ENCODE measurements around the gene MAX.

Gene MAX, protein sequence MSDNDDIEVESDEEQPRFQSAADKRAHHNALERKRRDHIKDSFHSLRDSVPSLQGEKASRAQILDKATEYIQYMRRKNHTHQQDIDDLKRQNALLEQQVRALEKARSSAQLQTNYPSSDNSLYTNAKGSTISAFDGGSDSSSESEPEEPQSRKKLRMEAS

DNA sequence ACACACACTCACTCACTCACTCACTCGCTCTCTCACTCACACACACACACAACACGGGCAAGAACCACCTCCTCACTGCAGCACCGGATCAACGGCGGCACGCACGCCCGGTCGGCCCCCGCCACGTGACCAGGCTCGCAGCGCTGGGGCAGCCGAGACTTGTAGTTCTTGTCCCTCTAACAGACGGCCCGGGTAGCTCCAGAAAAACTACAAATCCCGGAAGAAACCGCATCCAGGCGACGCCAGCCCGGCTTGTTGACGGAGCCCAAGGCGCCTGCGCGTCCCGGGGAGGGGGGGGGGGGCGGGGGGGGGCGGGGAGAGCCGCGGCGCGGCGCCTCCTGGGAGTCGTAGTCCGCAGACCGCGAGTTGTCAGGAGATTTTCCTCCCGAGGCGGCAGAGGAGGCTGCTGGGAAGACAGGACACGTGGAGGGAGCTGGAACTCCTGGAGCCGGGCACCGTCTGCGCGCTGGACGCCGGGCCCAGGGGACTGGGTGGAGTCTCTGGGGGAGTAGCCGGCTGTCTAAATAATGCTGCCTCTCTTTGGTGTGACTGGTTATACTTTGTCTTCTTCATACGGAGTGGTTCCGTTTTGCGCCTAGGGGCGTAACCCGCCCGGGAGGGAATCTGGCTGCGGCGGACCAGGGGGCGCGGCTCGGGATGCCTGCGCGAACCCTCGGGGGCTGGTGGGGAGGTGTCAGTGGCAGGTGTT is at the start of gene MAX:
Gene MAX (minus strand): TSS at position 77 of the 709 bp plus-strand sequence. CDS start 178 bp downstream, outside the sequence.
- DNase-seq (ENCODE audit: low read depth) = peak; percentile 95

DNA sequence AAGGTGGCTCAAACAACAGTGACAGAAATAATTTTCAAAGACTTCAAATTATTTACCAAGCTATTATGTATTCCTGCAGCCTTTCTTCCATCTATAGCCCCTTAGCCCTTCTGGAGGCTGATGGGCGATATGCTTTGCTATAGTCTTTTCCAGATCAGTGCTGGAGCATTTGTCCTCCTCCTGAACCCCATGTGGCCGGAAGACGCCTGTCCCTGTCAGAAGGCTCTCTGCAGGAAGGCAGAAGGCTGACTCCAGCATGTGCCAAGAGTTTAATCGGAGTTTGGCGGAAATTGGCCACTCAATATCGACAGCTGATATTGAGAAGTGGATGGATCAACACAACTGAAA is 49.3 kb upstream of the MAX start:
- DNase-seq (ENCODE audit: low read depth) = no peak

DNA sequence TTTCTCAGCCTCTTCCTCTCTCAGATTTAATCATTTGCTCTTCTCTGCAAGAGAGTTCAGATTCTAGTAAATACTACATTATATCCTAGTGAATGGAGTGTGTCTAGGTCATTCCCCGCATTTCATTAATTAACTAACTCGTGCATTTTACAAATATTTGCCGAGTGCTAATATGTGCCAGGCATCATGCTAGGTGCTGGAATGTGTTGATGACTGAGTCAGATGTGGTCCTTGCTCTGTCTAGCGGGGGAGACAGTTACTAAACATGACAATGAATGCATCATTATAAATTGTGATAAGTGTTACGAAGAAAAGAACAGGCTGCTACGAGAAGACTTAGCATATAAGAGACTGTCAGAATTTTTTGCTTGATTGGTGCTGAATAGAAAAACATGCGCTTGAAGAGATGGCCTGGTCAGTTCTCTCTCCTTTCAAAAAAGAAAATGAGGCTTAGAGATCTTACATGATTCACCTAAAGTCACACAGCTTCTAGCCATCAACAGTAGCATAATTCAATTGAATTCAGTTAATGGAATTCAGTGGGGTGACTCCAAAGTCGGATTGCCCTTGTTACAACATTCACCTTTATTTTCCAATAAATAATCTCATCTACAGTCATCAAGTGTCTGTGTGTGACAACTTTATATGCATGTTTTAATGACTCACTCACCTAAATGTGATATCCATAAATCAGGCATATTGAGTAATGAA is 48.7 kb upstream of the MAX start:
- DNase-seq (ENCODE audit: low read depth) = no peak

DNA sequence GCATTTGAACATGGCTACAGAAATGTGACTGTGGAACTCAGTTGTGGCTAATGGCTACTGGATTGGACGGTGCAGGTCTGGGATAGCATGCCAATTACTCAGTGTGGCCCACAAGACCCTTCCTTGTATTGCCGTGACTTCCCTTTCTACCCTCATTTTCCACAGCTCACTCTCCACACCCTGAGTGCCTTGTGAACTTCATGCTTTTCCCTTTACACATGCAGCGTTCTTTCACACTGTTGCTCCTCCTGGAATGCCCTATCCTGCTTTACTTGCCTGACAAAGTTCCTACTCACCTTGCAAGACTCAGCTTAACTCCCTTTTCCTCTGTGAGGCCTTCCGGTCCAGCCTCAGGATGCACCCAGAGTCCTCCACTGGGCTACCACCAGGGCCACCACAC is 46.8 kb upstream of the MAX start:
- no peak for DNase-seq (ENCODE audit: low read depth)

DNA sequence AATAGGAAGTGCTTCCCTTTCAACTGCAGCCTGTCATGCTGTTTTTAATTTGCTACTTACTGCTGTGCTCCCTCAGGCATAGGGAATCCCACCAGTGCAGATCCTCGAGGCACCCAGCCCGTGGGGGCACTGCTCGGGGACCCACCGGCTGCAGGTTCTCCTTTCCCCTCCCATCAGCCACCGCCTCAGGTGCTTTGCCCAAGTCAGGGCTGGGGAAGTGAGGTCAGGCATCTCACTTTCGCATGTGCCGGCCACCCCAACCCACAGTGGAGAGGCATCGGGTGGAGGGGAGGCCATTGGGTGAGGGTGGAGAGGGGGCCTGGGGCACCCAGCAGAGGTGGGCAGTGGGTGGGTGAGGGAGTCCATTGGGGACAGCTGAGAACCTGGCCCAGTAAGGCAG is 41.9 kb upstream of the MAX start:
- DNase-seq (ENCODE audit: low read depth) = no peak

DNA sequence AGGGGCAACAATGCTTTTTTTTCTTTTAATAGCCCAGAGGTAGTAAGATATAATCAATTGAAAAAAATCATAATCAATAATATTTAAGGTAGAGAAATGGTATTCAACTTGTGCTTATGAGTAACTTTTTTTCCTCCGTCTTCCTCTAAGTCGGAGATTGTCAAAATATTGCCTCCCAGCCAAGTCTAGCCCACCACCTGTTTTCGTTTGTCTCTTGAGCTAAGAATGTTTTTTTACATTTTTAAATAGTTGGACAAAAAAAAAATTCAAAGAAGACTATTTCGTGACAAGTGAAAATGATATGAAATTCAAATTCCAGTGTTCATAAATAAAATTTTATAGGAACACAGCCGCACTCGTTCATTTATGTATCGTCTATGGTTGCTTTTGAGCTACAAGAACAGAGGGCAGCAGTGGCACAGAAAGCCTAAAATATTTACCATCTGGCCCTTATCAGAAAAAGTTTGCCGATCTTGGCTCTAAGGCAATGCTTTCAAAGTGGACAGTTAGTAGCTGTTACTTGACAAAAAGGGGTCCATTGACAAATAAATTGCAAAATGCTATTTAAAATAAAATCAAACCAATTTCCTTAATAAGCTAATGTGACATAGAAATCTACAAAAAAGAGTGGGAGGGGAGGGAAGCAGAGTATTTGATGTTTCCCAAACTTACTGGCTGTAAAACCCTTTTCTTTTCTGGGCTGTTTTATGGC is 40.8 kb upstream of the MAX start:
- no peak for DNase-seq (ENCODE audit: low read depth)

DNA sequence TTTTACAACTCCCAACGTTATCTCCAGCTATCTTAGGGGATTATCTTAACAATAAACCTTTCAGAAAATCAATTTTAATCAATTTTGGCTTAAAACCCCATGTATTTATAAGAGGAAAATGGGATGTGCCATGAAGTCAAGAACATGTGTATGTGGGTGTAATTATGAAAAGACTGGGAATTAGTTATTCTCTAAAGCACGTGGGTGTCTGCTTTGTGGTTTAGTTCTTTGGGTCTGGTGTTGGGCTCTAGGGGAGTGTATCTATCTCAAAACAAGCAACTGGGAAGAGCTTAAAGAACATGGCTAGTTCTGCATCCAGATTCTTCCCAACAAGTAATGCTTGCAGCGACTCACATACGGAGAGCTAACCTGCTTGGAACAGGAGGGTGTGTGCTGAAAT is 40.1 kb upstream of the MAX start:
- DNase-seq (ENCODE audit: low read depth) = no peak

DNA sequence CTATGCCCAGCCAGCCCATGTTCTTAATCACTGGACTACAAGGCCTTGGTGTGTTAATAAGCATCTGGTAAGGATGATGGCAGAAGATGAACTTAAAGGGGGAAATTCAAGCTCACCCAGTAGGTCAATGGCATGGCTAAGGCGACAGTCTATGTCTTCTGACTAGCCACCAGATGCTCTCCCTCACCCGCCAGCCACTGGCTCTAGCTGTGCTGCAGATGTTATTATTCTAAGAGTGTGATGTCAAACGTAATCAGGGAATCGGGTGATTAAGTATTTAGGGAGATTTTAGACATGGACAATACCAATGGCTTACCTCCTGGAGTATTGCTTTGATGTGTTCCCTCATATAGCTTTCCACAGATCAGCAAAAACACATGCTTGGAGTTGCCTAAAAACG is 39.2 kb upstream of the MAX start:
- DNase-seq (ENCODE audit: low read depth) = no peak

DNA sequence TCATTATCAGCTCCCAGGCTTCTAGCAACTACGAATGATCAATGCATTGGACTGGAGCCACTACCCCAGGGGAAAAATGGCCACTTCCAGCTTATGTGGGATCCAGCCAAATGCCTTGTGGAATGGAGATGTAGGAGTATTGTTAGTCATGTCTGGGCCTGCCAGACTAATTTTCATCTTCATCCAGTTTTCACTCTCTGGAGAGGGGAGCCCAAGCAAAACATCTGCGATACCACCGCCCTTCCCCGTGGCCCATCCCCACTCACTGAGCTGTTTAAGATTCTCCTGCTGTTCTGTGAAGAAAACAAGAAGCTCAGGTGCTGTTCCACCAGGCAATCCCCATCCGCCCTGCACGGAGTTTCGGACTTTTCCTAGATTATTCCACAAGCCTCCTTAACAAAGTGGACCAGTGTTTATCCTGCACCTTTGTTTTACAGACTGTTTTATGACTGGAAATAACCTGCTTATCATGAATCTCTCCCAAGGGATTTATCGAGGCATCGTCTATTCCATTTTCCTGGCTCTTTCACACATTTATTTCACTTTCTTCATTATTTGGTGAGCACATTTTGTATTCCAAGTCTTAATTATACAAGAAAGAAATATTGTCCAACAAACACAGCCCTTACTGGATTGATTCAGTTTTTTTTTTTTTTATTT is 35.5 kb upstream of the MAX start:
- no peak for DNase-seq (ENCODE audit: low read depth)

DNA sequence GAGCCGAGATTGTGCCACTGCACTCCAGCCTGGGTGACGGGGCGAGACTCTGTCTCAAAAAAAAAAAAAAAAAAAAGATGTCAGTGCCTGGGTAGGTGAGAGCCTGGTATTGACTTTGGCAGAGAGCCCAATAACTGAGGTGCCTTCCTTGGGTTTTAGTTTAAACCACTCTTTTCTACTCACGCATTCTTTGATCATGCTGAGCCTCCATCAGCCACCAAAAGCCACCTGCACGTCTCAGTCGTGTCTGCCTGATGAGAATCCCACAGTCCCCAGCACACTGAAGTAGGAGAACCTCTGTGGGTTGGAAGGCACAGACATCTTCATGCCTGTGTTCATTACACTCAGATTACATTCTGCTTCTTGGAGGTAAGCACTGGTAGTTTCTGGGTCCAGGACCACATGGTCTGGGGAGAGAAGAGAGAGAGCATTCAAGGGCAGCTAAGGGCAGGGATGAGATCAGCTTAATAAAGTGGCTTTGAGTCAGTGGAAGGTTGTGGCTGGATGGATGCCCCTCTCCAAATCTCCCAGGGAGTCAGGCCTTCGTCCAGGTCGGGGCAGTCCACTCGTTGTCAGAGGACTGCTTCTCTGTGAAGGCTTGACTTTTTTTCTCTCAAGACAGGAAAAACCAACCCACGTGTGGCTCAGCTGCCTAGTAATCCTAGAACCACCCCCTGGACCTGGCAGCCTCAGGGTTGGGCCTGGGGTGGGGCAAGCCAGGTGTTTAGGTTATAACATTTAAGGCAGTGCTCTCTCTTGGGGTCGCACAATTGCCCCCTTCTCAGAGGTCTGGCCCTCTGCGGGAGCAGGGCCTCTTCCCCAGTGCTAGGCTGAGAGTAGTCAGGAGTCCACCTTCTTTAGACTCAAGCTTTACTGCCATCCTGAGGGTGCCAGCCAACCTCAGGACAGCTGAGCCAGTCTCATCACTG is 32.6 kb upstream of the MAX start:
- DNase-seq (ENCODE audit: low read depth) = no peak

DNA sequence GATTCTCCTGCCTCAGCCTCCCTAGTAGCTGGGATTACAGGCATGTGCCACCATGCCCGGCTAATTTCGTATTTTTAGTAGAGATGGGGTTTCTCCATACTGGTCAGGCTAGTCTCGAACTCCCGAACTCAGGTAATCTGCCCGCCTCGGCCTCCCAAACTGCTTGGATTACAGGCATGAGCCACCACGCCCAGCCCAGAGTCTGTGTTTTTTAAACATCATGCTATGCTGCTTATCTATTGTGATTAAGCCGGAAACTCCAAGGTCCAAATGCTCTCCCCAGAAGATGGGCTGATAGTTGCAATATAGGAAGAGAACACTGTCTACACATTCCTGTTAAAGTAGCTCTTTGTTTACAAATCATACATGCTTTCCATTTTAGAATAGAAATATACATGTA is 30.5 kb upstream of the MAX start:
- DNase-seq (ENCODE audit: low read depth) = no peak

DNA sequence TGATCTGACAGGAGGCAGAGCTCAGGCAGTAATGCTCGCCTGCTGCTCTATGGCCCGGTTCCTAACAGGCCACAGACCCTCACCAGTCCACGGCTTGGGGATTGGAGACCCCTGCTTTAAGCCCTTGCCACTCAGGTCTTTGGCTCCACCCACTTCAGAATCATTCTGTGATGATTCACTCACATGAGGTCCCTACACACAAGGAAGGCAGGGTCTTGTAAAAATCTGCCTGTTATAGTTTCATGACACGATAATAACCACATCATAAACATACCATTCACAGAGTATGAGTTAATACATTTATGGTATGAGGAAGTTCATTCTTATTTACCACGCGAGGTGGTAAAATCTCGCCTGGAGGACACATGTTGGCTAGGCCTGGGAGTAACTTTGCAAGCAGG is 29.0 kb upstream of the MAX start:
- no peak for DNase-seq (ENCODE audit: low read depth)

DNA sequence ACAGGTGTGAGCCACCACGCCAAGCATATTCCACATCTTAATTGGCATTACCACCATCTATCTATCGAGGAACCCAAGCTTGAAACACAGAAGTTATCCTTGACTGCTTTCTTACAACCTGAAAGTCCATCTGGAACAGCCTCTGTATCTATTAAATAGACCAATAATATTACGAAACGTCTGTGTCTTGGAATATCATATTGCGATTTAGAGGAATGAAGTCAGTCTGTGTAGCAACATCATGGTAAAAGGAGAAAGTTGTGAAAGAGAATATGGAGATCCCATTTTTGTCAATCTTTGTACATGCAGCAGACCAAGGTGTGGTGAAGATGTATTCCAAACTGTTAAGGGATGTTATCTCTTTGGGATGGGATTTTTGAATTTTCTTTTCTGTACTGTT is 25.8 kb upstream of the MAX start:
- DNase-seq (ENCODE audit: low read depth) = no peak

DNA sequence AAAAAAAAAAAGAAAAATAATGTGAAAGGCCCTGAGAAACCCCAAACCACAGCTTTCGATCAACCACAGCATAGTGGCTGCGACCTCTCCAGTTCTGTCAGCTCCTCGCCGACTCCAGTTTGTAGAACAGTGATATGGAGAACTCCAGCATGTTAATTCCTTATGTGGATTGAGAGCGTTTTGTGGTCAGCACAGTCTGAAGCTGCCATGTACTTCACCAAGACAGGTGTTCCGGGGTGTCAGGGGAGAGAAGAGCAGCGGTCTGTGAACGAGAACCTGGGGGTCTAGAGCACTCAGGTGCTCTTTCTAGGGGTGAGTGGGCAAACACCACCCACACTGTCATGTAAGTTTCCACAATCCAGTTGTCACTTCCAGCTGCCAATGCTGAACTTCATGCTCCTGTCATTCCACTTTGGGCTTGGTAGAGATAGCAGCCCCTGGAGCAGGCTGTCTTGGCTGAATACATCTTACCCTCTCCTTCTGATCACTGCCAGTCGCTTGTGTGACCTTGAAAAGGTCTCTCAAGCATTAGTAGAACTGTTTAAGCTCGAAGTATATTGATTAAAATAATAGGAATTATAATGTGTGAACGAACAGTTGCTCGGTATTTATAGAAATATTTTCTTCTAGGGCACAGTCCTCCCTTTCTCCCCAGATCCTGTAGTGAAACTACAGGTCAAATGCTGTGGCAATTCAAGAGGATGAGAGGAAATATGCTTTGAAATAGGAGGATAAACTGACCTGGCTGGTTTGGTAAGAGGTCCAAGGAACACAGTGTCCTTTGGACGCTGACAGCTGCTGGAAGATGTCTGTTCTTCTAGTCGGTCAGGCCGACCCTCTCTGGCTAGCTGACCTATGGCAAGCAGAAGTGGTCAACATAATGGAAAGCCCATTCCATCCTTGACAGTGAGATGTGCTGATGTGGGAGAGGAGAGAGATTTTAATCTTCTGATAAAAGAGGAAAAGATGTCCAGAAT is 15.7 kb upstream of the MAX start:
- DNase-seq (ENCODE audit: low read depth) = no peak

DNA sequence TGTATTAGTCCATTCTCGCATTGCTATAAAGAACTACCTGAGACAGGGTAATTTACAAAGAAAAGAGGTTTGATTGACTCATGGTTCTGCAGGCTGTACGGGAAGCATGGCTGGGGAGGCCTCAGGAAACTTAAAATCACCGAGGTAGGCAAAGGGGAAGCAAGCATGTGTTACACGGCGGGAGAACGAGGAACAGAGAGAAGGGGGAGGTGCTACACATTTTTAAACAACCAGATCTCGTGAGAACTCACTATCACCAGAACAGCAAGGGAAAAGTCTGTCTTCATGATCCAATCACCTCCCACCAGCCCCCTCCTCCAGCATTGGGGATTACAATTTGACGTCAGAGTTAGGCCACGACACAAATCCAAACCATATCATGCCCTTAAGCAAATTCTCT is 13.3 kb upstream of the MAX start:
- DNase-seq (ENCODE audit: low read depth) = no peak

DNA sequence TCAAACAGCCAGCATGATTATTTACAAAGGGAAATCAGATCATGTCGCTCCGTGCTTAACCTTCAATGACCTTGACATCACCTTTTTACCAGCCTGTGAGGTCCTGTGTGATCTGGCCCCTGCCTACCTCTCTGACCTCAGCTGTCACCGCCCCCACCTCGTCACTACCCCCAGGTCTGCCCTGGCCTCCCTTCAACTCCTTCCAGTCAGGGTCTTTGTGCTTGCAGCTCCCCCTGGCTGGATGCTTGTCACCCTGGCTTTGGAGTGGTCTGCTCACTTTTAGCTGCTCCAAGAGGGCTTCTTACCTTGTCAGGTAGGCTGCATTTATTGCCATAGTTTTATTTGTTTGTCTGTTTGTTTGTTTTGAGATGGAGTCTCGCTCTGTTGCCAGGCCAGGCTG is 8.2 kb upstream of the MAX start:
- DNase-seq (ENCODE audit: low read depth) = no peak

DNA sequence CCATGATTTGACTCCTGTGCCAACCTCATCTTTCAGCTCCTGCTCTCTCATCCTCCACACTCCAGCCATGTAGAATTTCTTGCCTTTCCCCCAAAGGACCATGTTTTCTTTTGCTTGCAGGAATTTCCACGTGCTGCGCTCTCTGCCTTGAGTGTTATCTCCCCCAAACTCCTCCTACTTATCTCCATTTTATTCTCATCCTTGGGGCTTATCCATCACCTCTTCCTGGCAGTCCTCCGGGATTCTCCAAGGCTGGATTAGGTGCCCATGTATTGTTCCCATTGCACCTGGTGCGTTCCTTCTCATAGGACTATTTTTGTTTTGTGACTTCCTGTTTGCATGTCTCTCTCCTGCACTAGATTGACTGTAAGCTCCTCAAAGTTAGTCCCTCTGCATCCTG is 7.0 kb upstream of the MAX start:
- no peak for DNase-seq (ENCODE audit: low read depth)

DNA sequence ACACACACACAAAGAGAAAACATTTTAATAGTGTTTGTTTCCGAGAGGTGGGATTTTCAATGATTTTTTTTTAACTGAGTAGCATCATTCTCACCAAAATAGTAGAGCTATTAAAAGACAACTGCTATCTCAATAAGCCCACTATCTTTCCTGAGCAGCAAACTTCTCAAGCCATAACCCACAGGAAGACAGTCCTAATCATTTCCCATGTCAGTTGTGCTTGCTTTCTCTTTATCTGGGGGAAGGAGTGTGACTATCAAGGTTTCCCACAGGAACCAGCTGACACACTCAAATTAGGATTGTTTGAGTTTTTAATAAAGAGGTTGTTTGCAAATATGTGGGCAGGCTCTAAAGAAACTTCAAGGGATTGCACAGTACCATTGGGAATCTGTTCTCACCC is 4.9 kb upstream of the MAX start:
- DNase-seq (ENCODE audit: low read depth) = no peak

DNA sequence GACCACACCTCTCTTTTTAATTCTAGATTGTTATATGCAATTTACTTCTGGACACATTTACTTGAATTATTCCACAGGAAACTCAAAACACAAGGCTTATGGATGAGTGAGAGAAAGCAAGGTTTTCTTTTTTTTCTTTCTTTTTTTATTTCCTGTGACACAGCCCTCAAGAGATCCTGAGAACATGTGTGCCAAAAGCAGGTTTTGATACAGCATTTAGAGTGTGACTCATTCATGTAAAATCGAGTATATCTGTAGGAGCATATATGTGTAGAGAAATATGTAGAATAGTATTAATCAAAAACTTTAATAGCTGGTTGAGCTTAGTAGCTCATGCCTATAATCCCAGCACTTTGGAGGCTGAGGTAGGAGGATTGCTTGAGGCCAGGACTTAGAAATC is 4.4 kb upstream of the MAX start:
- no peak for DNase-seq (ENCODE audit: low read depth)

DNA sequence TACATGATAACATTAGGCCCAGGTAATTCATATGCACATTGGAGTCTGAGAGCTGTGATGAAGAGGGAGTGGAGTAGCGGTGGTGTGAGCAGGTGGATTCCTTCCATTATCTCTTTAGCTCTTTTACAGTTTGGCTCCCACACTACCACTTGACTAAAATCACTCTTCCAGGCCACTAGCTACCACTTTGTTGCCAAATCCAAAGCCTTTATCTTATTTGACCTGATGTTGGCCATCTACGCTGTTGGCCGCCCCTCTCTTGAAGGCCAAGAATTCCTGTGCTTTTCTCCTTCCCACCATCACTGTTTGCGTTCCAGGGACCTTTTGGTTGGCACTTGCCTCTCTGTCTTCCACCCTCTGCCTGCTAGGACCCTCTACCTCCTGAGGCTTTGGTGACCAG is 4.0 kb upstream of the MAX start:
- DNase-seq (ENCODE audit: low read depth) = no peak
